Ascending aorta (tissue), 2 donors: Measurements from ENCODE around the gene DIDO1. TPM values are rescaled to one million over a fixed set of nuclear protein-coding genes. Genes with fewer than 3 reads are reported as not detected.
A peak's percentile ranks its signal among the peaks of the same experiment; 100 is the strongest.

Source experiments
- DNase-seq, 2 donors: peaks; one replicate each; pipeline ENCODE4 v3.0.0-alpha.2; 2019; ENCODE audit warnings: low spot score in 2 of 2
- H3K27ac ChIP-seq, 2 donors: fragments of 200-600 bp; sonication (generic); one replicate each; pipeline ENCODE4 v1.5.1; 2016 to 2017; ENCODE audit warnings: mild to moderate bottlenecking in 1 of 2
- H3K27me3 ChIP-seq: fragments of 200-600 bp; sonication (generic); one replicate; pipeline ENCODE4 v1.5.1; 2017
- H3K36me3 ChIP-seq, 2 donors: fragments of 200-600 bp; sonication (generic); one replicate each; pipeline ENCODE4 v1.5.1; 2016
- H3K4me1 ChIP-seq, 2 donors: fragments of 200-600 bp; sonication (generic); one replicate each; pipeline ENCODE4 v1.5.1; 2016 to 2017; ENCODE audit warnings: mild to moderate bottlenecking in 1 of 2
- H3K4me3 ChIP-seq, 2 donors: fragments of 200-600 bp; sonication (generic); one replicate each; pipeline ENCODE4 v1.5.1; 2016 to 2017; ENCODE audit warnings: mild to moderate bottlenecking in 1 of 2
- H3K9me3 ChIP-seq, 2 donors: fragments of 200-600 bp; sonication (generic); one replicate each; pipeline ENCODE4 v1.5.1; 2016
- intact Hi-C: fragments of 100-400 bp; cut with DNase I; formaldehyde crosslinking; loops from one replicate; pipeline ENCODE4 v1.15.1; 2023
- total RNA-seq: library from RNA; depleted of rRNA; stranded (reverse); fragments of >200 nt; gene quantifications from one replicate; pipeline ENCODE4 v1.1.0, GENCODE V29; 2016
- TF ChIP-seq, protein P1 (sequence below), 3 experiments: fragments of 200-600 bp in 2 of 3; fragments of 450-650 bp in 1 of 3; sonication (generic) in 2 of 3; IDR thresholded peaks; one replicate each; pipeline ENCODE4 v1.5.1; 2016 to 2019; ENCODE audit warnings: antibody characterized with exemption in 3 of 3, mild to moderate bottlenecking in 1 of 3, moderate library complexity in 1 of 3

The DIDO1 gene
- total RNA-seq, 1 donor from 2014 or later, result 42.4 TPM

DNA sequence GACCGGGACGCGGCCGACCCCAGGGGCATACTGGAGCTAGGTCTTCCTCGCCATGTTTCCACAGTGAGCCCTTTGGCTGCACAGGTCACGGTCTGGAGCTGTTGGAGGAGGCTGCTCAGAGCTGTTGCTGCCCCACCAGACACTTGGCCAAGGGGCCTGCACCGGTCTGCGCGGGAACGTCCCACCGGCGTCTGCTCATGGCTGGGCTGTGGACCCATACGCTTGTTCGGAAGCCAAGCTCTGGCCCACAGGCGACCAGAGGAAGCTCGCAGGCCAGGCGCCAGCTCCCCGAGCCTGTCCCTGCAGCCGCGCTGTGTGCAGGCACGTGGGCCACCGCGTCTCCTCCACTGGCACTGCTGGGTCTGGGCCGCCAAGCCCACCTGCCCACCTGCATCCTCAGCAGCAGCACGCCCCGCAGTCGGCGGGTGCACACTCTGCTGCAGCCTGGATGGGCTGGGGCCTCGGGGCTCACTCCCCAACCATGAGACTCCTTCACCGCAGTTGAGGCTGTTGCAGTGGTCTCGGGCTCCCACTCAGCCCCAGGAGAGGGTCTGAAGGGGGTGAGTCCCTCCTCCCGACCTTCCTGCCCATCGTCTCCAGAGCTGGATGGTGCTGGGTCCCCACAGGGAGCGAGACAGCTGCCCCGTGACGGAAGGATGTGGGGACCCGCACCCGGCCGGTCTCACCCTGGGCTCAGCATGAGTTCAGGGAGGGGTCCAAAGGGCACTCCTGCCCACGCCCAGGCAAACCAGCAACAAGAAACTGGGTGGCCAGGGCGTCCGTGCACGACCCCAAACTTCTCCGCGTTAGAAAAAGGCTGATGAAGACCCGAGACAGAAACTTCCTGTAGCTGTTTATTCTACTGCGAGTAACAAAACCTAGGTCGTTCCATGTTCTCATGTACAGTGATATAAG is 49.1 kb downstream of the DIDO1 start:
- Histone ChIP-seq H3K27me3 (no peaks in the 10 kb centered on the region), H3K4me1 (peaks cover 9 to 14% of the 10 kb centered on the region in 2 donors), H3K9me3 (no peaks in the 10 kb centered on the region), H3K27ac (peak overlapping the region; percentile 79 to 87), H3K4me3 (peak overlapping the region in 1 of 2 donors; percentile 36), H3K36me3 (peaks cover 23 to 27% of the 10 kb centered on the region in 2 donors)
- TF ChIP-seq, protein P1, sequence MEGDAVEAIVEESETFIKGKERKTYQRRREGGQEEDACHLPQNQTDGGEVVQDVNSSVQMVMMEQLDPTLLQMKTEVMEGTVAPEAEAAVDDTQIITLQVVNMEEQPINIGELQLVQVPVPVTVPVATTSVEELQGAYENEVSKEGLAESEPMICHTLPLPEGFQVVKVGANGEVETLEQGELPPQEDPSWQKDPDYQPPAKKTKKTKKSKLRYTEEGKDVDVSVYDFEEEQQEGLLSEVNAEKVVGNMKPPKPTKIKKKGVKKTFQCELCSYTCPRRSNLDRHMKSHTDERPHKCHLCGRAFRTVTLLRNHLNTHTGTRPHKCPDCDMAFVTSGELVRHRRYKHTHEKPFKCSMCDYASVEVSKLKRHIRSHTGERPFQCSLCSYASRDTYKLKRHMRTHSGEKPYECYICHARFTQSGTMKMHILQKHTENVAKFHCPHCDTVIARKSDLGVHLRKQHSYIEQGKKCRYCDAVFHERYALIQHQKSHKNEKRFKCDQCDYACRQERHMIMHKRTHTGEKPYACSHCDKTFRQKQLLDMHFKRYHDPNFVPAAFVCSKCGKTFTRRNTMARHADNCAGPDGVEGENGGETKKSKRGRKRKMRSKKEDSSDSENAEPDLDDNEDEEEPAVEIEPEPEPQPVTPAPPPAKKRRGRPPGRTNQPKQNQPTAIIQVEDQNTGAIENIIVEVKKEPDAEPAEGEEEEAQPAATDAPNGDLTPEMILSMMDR (IDR thresholded peaks at IDR 0.05), result no peak
- peak in 1 of 2 donors; percentile 89 for DNase-seq
- intact Hi-C loops, result loop anchor here (2.0 to 5.0 kb wide), 2 partner anchors 24 to 60 kb away; partner anchors contain the start of gene GID8

DNA sequence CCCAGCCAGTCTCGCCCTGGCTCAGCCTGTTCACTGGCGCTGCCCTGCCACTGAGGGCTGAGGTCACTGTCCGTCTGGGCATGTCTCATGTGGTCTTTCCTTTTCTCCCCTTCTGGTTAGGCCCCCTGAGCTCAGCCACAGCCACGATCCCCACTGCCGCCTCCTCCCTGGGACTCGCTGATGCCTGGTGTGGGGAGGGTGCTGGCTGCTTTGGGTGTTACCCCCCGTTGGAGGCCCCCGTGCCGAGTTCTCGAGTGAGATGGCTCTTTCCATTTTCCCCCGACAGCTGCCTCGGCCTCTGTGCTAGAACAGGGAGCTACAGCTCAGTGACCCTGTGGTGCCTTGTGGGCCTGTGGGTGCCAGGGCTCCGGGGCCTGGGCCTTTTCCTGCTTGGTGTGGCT is 49.8 kb downstream of the DIDO1 start:
- H3K27me3 ChIP-seq, result no peaks in the 10 kb centered on the region
- H3K9me3 ChIP-seq, result no peaks in the 10 kb centered on the region
- H3K36me3 ChIP-seq, result peaks cover 16 to 21% of the 10 kb centered on the region in 2 donors
- peak overlapping the region; percentile 79 to 87 for H3K27ac ChIP-seq
- TF ChIP-seq, protein P1 (IDR thresholded peaks at IDR 0.05), result no peak
- intact Hi-C loops, result loop anchor here (2.0 to 5.0 kb wide), 2 partner anchors 24 to 61 kb away; partner anchors contain the start of gene GID8
- peak overlapping the region in 1 of 2 donors; percentile 36 for H3K4me3 ChIP-seq
- H3K4me1 ChIP-seq, result peaks cover 9 to 14% of the 10 kb centered on the region in 2 donors
- no peak for DNase-seq

DNA sequence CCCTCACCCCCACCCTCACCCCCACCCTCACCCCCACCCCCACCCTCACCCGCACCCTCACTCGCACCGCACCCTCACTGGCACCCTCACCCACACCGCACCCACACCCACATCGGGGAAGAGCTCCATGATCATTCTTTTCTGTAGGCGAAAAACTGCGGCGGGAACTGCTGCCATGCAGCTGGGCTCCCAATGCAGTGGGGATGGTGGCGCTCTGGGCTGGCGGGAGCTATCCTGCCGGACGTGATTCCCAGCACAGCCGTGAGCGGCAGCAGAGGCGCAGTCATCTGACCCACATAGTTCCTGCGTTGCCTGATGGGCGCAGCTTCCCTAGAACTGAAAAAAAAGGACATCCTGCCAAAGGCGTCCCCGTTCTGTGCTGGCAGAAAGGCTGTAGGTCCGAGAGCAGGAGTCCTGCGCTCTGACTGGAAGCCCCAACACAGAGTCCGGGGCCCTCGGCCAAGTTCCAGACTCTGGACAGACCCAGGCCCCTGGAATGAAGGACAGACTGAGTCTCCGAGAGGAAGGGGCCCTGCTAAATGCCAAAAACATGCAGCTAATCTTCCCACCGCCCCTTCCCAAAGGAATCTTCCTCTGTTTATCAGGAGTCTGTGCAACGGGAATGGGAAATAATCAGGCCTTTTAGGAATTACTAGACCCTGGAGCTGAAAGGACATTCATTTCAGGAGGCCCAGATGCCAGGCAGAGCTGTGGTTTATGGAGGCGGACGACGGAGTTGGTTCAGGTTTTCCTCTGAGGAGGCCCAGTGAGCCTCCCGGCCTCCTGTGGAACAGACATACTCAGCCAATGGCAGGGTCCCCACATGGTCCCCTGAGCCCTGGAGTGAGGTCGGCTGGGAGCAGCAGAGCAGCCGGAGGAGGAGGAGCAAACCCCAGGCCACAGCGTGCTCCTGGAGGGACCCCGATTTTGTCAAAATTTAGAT is 50.6 kb downstream of the DIDO1 start:
- Histone ChIP-seq H3K9me3 (no peaks in the 10 kb centered on the region), H3K27me3 (no peaks in the 10 kb centered on the region), H3K27ac (peak overlapping the region; percentile 79 to 87), H3K36me3 (peaks cover 8 to 13% of the 10 kb centered on the region in 2 donors), H3K4me1 (peaks cover 9 to 14% of the 10 kb centered on the region in 2 donors), H3K4me3 (peak overlapping the region in 1 of 2 donors; percentile 29)
- TF ChIP-seq, protein P1 (IDR thresholded peaks at IDR 0.05), result peak; percentile 26 to 63 (median 58)
- intact Hi-C loops, result loop anchor here (2.0 to 5.0 kb wide), 2 partner anchors 25 to 62 kb away; partner anchors contain the start of gene GID8
- DNase-seq, result peak; percentile 37 to 91

DNA sequence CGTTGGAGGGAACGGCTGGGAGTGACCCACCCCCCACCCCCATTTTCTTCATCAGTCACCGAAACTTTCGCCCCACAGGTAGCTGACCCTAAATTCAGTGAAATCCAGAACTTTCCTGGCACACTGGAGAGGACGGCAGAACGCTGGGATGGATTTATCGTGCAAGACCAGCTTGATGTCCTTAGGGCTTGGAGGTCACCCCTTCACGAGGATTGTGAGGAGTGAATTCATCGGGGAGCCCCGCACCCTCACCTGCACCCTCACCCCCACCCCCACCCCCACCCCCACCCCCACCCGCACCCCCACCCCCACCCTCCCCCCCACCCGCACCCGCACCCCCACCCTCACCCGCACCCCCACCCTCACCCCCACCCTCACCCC is 51.4 kb downstream of the DIDO1 start:
- intact Hi-C loops, result loop anchor here (5.0 kb wide), 1 partner anchor 62 kb away; the partner anchor contains the start of gene GID8

More for the DNA sequence above, 51.4 kb downstream of the DIDO1 start:
- no peak overlapping the region for H3K4me3 ChIP-seq
- no peak for DNase-seq
- H3K9me3 ChIP-seq, result no peaks in the 10 kb centered on the region
- no peaks in the 10 kb centered on the region for H3K27me3 ChIP-seq
- peaks cover under 1 to 5% of the 10 kb centered on the region in 2 donors for H3K36me3 ChIP-seq
- no peak overlapping the region for H3K27ac ChIP-seq
- peaks cover 9 to 14% of the 10 kb centered on the region in 2 donors for H3K4me1 ChIP-seq
- TF ChIP-seq, protein P1 (IDR thresholded peaks at IDR 0.05), result no peak
